ENCODE measurements around the gene LNX1.
"Not testable (repeated sequence)": the region's sequence is repeated elsewhere in the genome, so short reads cannot be mapped to it uniquely, and the experiment has no call there.

Gene LNX1

GRCh38 chr4:53477636-53478035, 113.7 kb downstream of the LNX1 start:
- TF ChIP-seq CTCF (IDR thresholded peaks at IDR 0.05; ENCODE audit: low read depth, low read length) = no peak
- DNase-seq (ENCODE audit: extremely low read depth, low read depth) = no peak

- no peak for TF ChIP-seq CTCF (IDR thresholded peaks at IDR 0.05; ENCODE audit: low read depth, low read length)
- DNase-seq (ENCODE audit: extremely low read depth, low read depth) = no peak
These were observed 114.2 kb downstream of the LNX1 start for GRCh38 chr4:53477038-53477565.

GRCh38 chr4:53476232-53477037, 114.9 kb downstream of the LNX1 start:
- DNase-seq (ENCODE audit: extremely low read depth, low read depth) = peak; percentile 98
- TF ChIP-seq CTCF (IDR thresholded peaks at IDR 0.05; ENCODE audit: low read depth, low read length) = no peak

- DNase-seq (ENCODE audit: extremely low read depth, low read depth) = not testable (repeated sequence)
These were observed 124.7 kb downstream of the LNX1 start for GRCh38 chr4:53466576-53466975.

- TF ChIP-seq CTCF (IDR thresholded peaks at IDR 0.05; ENCODE audit: low read depth, low read length) = no peak
These were observed 125.4 kb downstream of the LNX1 start for GRCh38 chr4:53465891-53466290.

GRCh38 chr4:53465281-53465680, 126.0 kb downstream of the LNX1 start:
- DNase-seq (ENCODE audit: extremely low read depth, low read depth) = no peak
- no peak for TF ChIP-seq CTCF (IDR thresholded peaks at IDR 0.05; ENCODE audit: low read depth, low read length)

More at GRCh38 chr4:53465891-53466290, 125.4 kb downstream of the LNX1 start:
- DNase-seq (ENCODE audit: extremely low read depth, low read depth) = no peak

- no peak for DNase-seq (ENCODE audit: extremely low read depth, low read depth)
- TF ChIP-seq CTCF (IDR thresholded peaks at IDR 0.05; ENCODE audit: low read depth, low read length) = no peak
These were observed 127.9 kb downstream of the LNX1 start for GRCh38 chr4:53463340-53463739.

All from AG09319 (cell line).